Inferior parietal cortex (tissue), 1 donor: ENCODE measurements around the gene ARPP21.

Experiments
- DNase-seq: peaks from one replicate; pipeline ENCODE4 v3.0.0-alpha.2; 2016; ENCODE audit errors: extremely low spot score

Gene ARPP21

GRCh38 chr3:35641920-35642527 lies 2.7 kb downstream of the ARPP21 start:
- DNase-seq: peak; percentile 49

- DNase-seq: peak; percentile 42
Measured at GRCh38 chr3:35643495-35643894, 4.2 kb downstream of the ARPP21 start.

GRCh38 chr3:35644451-35644850 lies 5.1 kb downstream of the ARPP21 start:
- DNase-seq: peak; percentile 44

GRCh38 chr3:35645189-35645588 lies 5.9 kb downstream of the ARPP21 start:
- DNase-seq: peak; percentile 38

GRCh38 chr3:35646081-35646480 lies 6.8 kb downstream of the ARPP21 start:
- DNase-seq: peak; percentile 26

GRCh38 chr3:35647461-35647860 lies 8.1 kb downstream of the ARPP21 start:
- DNase-seq: peak; percentile 32

- DNase-seq: no peak
Measured at GRCh38 chr3:35648347-35648746, 9.0 kb downstream of the ARPP21 start.

- peak; percentile 15 for DNase-seq
Measured at GRCh38 chr3:35649405-35649804, 10.1 kb downstream of the ARPP21 start.

GRCh38 chr3:35651426-35651825 lies 12.1 kb downstream of the ARPP21 start:
- DNase-seq: no peak

- no peak for DNase-seq
Measured at GRCh38 chr3:35651851-35652250, 12.5 kb downstream of the ARPP21 start.

- no peak for DNase-seq
Measured at GRCh38 chr3:35653347-35653746, 14.0 kb downstream of the ARPP21 start.

GRCh38 chr3:35654476-35654875 lies 15.2 kb downstream of the ARPP21 start:
- no peak for DNase-seq

GRCh38 chr3:35658686-35659085 lies 19.4 kb downstream of the ARPP21 start:
- no peak for DNase-seq

- DNase-seq: no peak
Measured at GRCh38 chr3:35659768-35660167, 20.4 kb downstream of the ARPP21 start.

- DNase-seq: no peak
Measured at GRCh38 chr3:35663471-35663870, 24.1 kb downstream of the ARPP21 start.

GRCh38 chr3:35664460-35664919 lies 25.2 kb downstream of the ARPP21 start:
- peak; percentile 88 for DNase-seq

GRCh38 chr3:35665390-35666055 lies 26.2 kb downstream of the ARPP21 start:
- DNase-seq: no peak

GRCh38 chr3:35666888-35667287 lies 27.6 kb downstream of the ARPP21 start:
- DNase-seq: no peak

- no peak for DNase-seq
Measured at GRCh38 chr3:35670408-35670965, 31.2 kb downstream of the ARPP21 start.

- DNase-seq: no peak
Measured at GRCh38 chr3:35671483-35671882, 32.2 kb downstream of the ARPP21 start.

- DNase-seq: no peak
Measured at GRCh38 chr3:35673017-35673416, 33.7 kb downstream of the ARPP21 start.

GRCh38 chr3:35674451-35675109 lies 35.3 kb downstream of the ARPP21 start:
- DNase-seq: no peak

GRCh38 chr3:35675206-35675605 lies 35.9 kb downstream of the ARPP21 start:
- DNase-seq: no peak
